HG03095 (cell line): ENCODE measurements around the gene SGCA.

Experiments used
- ATAC-seq: cut with Tn5 transposase; IDR thresholded peaks from one replicate; pipeline ENCODE4 v1.9.1; 2021; ENCODE audit warnings: moderate library complexity; ENCODE audit not compliant: unreplicated experiment

SGCA gene

GRCh38 chr17:50192618-50193291 is 26.9 kb downstream of the SGCA start:
- no peak for ATAC-seq

GRCh38 chr17:50194140-50194933 is 28.5 kb downstream of the SGCA start:
- ATAC-seq = no peak

GRCh38 chr17:50194934-50195865 is 29.4 kb downstream of the SGCA start:
- ATAC-seq = no peak

DNA sequence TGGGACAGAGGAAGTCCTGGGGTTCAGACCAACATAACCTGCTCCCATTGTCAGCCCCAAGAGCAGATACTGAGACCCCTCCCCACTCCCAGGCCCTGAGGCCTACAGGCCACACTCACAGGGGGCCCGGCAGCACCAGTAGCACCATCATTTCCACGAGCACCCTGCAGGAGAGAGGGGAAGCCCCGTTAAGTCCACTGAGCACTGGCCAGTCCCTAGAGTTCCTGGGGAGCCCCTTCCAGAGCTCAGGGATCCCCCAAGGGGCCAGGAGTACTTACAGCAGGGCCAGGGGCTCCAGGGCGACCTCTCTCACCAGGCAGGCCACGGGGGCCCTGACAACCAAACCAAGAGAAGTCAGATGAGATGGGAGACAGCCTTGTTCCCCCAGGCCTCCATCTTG is 30.2 kb downstream of the SGCA start:
- no peak for ATAC-seq

DNA sequence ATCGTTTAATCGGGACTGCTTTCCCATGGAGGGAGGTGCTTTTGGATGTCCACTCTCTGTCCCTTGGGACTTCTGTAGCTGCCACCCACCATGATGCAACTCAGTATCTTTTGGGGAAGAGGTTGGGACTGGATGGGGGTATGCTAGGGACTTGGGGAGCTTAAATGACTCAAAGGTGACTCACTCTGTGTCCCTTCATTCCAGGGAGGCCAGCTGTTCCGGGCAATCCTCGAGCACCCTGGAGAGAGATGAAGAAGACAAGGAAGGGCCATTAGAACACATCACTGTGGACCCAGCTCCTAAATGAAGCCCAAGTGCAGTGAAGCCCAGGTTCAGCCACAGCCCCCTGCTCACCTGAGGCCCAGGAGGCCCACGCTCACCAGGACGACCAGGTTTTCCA is 31.0 kb downstream of the SGCA start:
- no peak for ATAC-seq

DNA sequence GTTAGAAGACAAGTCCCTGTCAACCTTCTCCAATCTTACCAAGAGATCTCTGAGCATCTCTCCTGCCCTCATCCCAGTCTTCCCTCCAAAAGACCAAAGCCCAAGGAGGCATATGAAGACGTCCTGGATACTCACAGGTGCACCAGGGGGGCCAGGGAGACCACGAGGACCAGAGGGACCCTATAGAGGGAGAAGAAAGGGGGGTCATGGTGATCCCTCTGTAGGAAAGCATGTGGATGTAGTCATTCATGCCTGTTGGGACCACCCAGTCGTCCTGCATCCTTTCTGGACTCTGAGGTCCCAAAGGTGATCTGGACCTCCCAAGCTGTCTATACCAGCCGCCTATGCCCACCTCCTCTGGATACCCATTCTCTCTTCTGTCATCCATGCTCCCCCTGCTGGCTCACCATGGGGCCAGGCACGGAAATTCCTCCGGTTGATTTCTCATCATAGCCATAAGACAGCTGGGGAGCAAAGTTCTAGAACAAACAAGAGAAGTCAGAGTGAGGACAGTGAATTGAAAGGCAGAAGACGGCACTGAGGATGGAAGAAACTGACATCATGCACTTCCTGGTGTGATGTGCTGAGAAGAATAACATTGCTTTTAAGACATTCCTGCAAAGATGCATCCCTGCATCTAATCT is 32.3 kb downstream of the SGCA start:
- ATAC-seq = no peak

GRCh38 chr17:50199211-50199802 is 33.5 kb downstream of the SGCA start:
- no peak for ATAC-seq

DNA sequence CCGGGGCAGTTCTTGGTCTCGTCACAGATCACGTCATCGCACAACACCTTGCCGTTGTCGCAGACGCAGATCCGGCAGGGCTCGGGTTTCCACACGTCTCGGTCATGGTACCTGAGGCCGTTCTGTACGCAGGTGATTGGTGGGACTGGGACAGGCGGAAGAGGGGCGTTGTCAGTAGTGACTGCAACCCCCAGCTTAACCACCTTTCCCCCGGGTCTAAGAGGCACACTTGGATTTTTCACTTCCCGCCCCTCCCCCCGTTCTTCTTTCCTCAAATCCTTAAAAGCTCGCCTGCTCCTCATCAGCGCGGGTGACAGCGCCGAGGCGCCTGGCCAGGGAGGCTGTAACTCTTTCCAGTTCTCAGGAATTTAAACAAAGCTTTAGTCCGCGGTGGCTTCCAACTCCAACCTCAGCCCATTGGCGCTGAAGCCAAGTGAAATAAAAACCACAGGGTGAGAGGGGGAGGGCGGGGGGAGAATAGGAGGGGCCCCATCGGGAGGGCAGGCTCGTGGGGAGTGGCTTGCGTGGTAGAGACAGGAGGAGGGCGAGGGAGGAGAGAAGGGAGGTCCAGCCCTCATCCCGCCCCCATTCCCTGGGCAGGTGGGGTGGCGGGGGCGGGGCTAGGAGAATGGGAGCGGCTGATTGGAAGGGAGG is 34.1 kb downstream of the SGCA start:
- no peak for ATAC-seq

DNA sequence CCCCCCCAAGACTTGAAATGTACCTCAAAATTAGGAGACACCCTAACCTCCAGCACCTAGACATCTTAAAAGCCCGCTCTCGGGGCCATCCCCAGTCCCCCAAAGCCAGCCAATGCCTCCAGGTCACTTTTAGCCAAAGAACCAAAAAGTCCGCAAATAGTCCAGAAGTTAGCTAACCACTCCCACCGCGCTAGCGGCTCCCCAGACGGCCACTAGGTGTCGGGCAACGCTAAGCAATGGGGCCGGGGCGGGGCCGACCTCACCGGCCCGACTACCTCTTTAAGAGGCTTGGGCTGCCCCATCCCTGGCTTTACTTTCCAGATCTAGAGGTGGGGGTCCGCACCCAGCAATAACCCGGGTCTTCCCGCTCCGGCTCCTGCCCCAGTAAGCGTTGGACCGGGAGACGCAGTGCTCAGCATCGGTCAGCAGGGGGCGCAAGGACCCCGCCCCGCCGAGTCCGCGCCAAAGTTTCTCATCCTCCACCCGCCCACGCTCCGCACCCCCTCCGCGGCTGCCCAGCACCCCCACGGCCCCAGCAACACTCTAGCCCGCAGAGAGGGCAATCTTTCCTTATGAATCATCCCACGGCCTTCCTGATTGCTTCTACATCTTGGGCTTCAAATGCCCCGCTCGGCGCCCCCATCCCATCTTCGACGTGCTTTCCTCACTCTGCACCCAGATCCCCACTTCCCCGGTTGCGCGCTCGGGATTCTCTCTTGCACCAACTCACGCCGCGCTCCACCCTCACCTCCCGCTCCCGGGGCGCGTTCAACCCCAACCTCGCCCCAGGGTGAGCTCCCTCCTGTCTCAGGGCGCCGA is 34.9 kb downstream of the SGCA start:
- no peak for ATAC-seq

GRCh38 chr17:50201276-50201854 is 35.6 kb downstream of the SGCA start, which contains the start of gene COL1A1:
TSS of gene COL1A1 (minus strand) at chr17:50201631. CDS start at chr17:50201513, 118 bp downstream.
- ATAC-seq = no peak

DNA sequence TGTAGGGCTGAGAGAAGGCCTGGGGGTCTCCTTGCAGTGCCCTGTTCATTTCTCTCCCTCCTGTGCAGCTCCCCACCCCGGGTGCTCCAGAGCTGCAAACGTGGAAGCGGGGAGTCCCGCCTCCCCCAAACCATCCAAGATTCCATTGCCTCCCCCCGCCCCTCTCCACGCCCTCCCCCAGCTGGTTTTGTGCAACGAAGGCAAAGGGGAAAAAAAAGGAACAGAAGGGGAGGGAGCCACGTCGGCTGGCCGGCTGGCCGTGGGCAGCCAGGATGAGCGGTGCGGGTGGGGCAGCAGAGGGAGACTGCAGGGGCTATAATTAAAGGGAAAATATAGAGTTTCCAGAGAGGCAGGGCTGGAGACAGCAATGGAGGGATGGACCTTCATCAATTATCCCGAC is 37.3 kb downstream of the SGCA start:
- no peak for ATAC-seq

DNA sequence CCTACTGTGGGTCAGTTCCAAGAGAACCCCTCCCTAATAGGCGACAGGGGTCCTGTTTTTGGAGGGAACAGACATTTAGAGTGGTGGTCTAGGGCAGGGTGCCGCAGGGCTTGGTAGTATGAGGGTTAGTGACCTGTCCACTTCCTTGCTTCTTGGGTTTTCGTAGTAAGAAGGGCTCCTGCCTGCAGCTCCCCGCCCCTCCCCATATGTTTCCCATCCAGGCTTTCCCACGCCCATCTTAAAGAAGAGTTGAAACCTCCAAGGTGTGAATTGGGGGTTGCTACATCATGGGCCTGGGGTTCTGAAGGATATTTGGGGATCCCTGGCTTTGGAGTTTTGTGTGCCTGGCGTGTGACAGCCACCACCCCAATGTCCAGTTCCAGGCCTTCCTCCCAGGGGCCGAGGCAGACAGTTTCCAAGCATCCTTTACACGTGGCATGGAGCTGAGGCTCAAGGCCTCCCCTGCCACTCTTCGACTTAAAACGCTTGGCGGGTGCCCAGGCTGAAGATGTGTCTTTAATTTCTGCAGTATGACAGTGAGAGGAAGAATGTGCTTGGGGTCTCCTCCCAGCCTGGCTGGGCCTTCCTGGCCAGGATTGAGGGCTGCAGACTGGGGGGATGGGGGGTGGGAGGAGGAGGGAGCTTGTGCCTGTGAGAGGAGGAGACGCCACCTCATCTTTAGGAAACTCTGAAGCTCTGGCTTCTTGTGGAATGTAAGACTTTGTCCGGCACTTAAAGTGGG is 38.0 kb downstream of the SGCA start:
- no peak for ATAC-seq

DNA sequence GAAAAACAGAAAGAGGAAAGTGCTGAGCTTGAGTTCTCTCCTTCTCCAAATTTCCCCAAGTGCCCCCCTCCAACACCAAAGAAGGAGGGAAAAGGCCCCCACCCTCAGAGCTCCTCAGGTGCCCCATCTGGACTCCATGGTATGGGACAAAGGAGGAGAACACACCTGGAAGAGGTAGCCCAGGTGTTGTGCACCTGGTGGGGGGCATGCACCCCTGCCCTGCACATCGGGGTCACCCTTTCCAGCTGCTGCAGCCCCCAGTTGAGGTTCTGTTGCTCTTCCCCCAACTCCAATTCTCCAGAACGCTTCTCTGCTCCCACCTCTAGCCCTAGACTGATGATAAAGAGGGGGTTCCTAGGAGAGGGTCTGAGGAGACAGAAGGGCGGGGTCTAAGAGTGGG is 38.6 kb downstream of the SGCA start:
- ATAC-seq = no peak

DNA sequence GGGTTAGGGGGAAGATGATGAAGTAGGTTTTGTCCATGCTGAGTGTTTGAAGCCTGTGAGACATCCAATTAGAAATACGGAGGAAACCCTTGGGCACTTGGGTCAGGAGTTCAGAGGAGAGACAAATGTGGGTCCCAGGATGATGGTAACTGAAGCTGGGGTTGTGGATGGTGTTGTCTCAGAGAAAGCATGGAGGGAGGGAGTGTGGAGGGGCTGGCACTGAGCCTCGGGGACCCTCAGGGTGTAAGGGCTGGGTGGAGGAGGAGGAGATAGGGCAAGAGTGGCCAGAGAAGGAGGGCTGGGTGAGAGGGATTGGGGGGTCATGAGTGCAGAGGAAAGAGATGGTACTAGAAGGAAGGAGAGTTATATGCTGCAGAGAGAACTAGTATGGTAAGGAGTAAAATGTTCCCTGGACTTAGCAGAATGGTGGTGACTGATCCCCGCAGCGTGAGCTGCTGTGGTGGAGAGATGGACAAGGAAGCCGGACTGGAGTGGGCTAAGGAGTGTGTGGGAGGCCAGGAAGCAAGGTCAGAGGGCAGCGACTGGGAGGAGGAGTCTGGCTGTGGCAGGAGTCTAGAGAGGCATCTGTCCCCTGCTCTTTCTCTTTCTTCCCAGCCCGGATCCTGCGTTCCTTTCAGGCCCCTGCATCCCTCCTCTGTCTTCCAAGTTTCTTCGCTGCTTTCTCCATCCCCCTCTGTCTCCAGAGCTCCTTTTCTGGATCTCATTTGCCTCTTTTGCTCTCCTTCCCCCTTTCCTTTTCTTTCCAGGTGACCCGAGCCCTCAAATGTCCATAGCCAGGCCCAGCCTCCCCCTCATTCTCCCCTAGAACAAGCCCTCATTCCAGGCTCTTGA is 39.5 kb downstream of the SGCA start:
- no peak for ATAC-seq

- no peak for ATAC-seq
Measured at GRCh38 chr17:50205963-50206505, 40.2 kb downstream of the SGCA start.

GRCh38 chr17:50206604-50207293 is 40.9 kb downstream of the SGCA start:
- ATAC-seq = no peak
